ENCODE measurements around the gene WNT16.

- TF ChIP-seq EZH2 (IDR thresholded peaks at IDR 0.05; ENCODE audit: low read length, missing control alignments): no peak
- TF ChIP-seq CTCF (conservative IDR thresholded peaks at IDR 0.05 in 1 of 2, IDR thresholded peaks at IDR 0.05 in 1 of 2; ENCODE audit: low read depth in 1 of 2, low read length in 2 of 2): no peak
These were observed 44.4 kb downstream of the WNT16 start for GRCh38 chr7:121373177-121373576.

Measured in fibroblast of lung (primary cell).